Left lung (tissue), 10 donors: ENCODE data around the gene FAM9C. TPM values are rescaled to one million over a fixed set of nuclear protein-coding genes. Genes with fewer than 3 reads are reported as not detected.

Experiments
- ATAC-seq: fragments of 200-7000 bp; cut with Tn5 transposase; one replicate; pipeline ENCODE4 v1.9.1; 2020; ENCODE audit warnings: moderate library complexity
- DNase-seq, 4 donors: peaks; one replicate each; pipeline ENCODE4 v3.0.0-alpha.2; 2013 to 2020
- H3K27ac ChIP-seq, 2 donors: fragments of 200-600 bp; sonication (generic) in 1 of 2; one replicate each; pipeline versions ENCODE4 v1.5.0 to v1.8.0; 2020 to 2021
- H3K27me3 ChIP-seq, 2 donors: fragments of 200-600 bp; sonication (generic) in 1 of 2; one replicate each; pipeline versions ENCODE4 v1.5.0 to v1.8.0; 2020 to 2021
- H3K36me3 ChIP-seq, 2 donors: fragments of 200-600 bp; sonication (generic) in 1 of 2; one replicate each; pipeline versions ENCODE4 v1.5.0 to v1.8.0; 2020 to 2021
- H3K4me1 ChIP-seq, 2 donors: fragments of 200-600 bp; one replicate each; pipeline ENCODE4 v1.8.0; 2021
- H3K4me3 ChIP-seq, 2 donors: fragments of 200-600 bp; sonication (generic) in 1 of 2; one replicate each; pipeline versions ENCODE4 v1.5.0 to v1.8.0; 2020 to 2021; ENCODE audit warnings: mild to moderate bottlenecking in 1 of 2
- H3K9me3 ChIP-seq, 2 donors: fragments of 200-600 bp; sonication (generic) in 1 of 2; one replicate each; pipeline versions ENCODE4 v1.5.0 to v1.8.0; 2020 to 2021
- CTCF ChIP-seq, 2 donors: fragments of 200-600 bp; sonication (generic) in 1 of 2; IDR thresholded peaks; one replicate each; pipeline versions ENCODE4 v1.5.0 to v1.8.0; 2021; ENCODE audit warnings: antibody characterized with exemption in 2 of 2
- intact Hi-C, 2 donors: fragments of 100-400 bp; cut with DNase I; formaldehyde crosslinking; loops; one replicate each; pipeline versions ENCODE4 v1.11.2 to v1.14.2; 2022
- polyA plus RNA-seq, 6 donors: library from polyadenylated mRNA; unstranded; fragments of 120-200 nt; gene quantifications; one replicate each; pipeline ENCODE4 v1.2.1, GENCODE V29; 2013; ENCODE audit not compliant: insufficient read length in 6 of 6
- total RNA-seq, 2 donors: library from RNA; stranded (reverse); fragmentation: NEBNext Ultra II Directional; extraction: Animal tissue kit (Norgen Biotek cat#: 25700); gene quantifications; one replicate each; pipeline ENCODE4 v1.2.1, GENCODE V29; 2021
- donor health status: DM: no; HTN: yes; CAD: no.
- donor health status: DM: no; HTN: no; CAD: no.

FAM9C gene
- total and polyA plus RNA-seq, 8 donors = 0.11 to 0.77 (median 0.21) TPM; not detected in 2

GRCh38 chrX:13010546-13010945 is 33.9 kb downstream of the FAM9C start:
- DNase-seq (no peak), ATAC-seq (no peak)
- TF ChIP-seq CTCF (IDR thresholded peaks at IDR 0.05) = no peak
- H3K9me3 ChIP-seq = no peaks in the 10 kb centered on the region
- H3K4me1 ChIP-seq = peaks cover 8 to 44% of the 10 kb centered on the region in 2 donors
- H3K27me3 ChIP-seq = no peaks in the 10 kb centered on the region
- no peak overlapping the region for H3K4me3 ChIP-seq
- H3K27ac ChIP-seq = no peak overlapping the region
- intact Hi-C loops = no loop called here
- H3K36me3 ChIP-seq = no peaks in the 10 kb centered on the region

GRCh38 chrX:13009844-13010243 is 34.6 kb downstream of the FAM9C start:
- Histone ChIP-seq H3K9me3 (no peaks in the 10 kb centered on the region), H3K36me3 (no peaks in the 10 kb centered on the region), H3K4me3 (no peak overlapping the region), H3K27me3 (no peaks in the 10 kb centered on the region), H3K27ac (no peak overlapping the region), H3K4me1 (peaks cover 8 to 41% of the 10 kb centered on the region in 2 donors)
- DNase-seq = no peak
- TF ChIP-seq CTCF (IDR thresholded peaks at IDR 0.05) = no peak
- intact Hi-C loops = no loop called here
- ATAC-seq = no peak

GRCh38 chrX:13009273-13009672 is 35.1 kb downstream of the FAM9C start:
- Histone ChIP-seq H3K27me3 (no peaks in the 10 kb centered on the region), H3K36me3 (no peaks in the 10 kb centered on the region), H3K27ac (no peak overlapping the region), H3K4me1 (peaks cover 8 to 35% of the 10 kb centered on the region in 2 donors), H3K4me3 (no peak overlapping the region), H3K9me3 (no peaks in the 10 kb centered on the region)
- DNase-seq (peak in 1 of 4 donors; percentile 60), ATAC-seq (peak; percentile 90)
- no peak for TF ChIP-seq CTCF (IDR thresholded peaks at IDR 0.05)
- intact Hi-C loops = no loop called here

- H3K4me1 ChIP-seq = peaks cover 8 to 31% of the 10 kb centered on the region in 2 donors
- TF ChIP-seq CTCF (IDR thresholded peaks at IDR 0.05) = no peak
- intact Hi-C loops = no loop called here
- no peak overlapping the region for H3K27ac ChIP-seq
- H3K27me3 ChIP-seq = no peaks in the 10 kb centered on the region
- H3K9me3 ChIP-seq = no peaks in the 10 kb centered on the region
- H3K36me3 ChIP-seq = no peaks in the 10 kb centered on the region
- no peak overlapping the region for H3K4me3 ChIP-seq
- no peak for ATAC-seq
- DNase-seq = no peak
Measured at GRCh38 chrX:13008851-13009250, 35.6 kb downstream of the FAM9C start.

GRCh38 chrX:13008189-13008533 is 36.3 kb downstream of the FAM9C start:
- Histone ChIP-seq H3K4me1 (peaks cover 8 to 25% of the 10 kb centered on the region in 2 donors), H3K36me3 (no peaks in the 10 kb centered on the region), H3K27ac (no peak overlapping the region), H3K9me3 (no peaks in the 10 kb centered on the region), H3K27me3 (no peaks in the 10 kb centered on the region), H3K4me3 (no peak overlapping the region)
- peak; percentile 5 for ATAC-seq
- no peak for DNase-seq
- no peak for TF ChIP-seq CTCF (IDR thresholded peaks at IDR 0.05)
- intact Hi-C loops = no loop called here
